HepG2 (cell line): ENCODE data around the gene APRT. TPM values are rescaled to one million over a fixed set of nuclear protein-coding genes. Genes with fewer than 3 reads are reported as not detected.

ENCODE experiments used
- CAMTA2 ChIP-seq: sonication (generic); formaldehyde crosslinking; IDR thresholded peaks from 2 replicates; pipeline ENCODE4 v1.4.0; 2020; ENCODE audit warnings: mild to moderate bottlenecking, missing genetic modification reagents, borderline replicate concordance
- CEBPG ChIP-seq: IDR thresholded peaks from 2 replicates; pipeline ENCODE4 v1.6.1; 2016
- ETV5 ChIP-seq: IDR thresholded peaks from 2 replicates; pipeline ENCODE4 v1.6.1; 2018; ENCODE audit warnings: missing biosample characterization, missing genetic modification reagents, inconsistent platforms, borderline replicate concordance
- GABPB1 ChIP-seq: IDR thresholded peaks from 2 replicates; pipeline ENCODE4 v1.6.1; 2016; ENCODE audit warnings: mild to moderate bottlenecking, missing genetic modification reagents, moderate library complexity, missing compliant biosample characterization
- HOXA5 ChIP-seq: sonication (generic); formaldehyde crosslinking; IDR thresholded peaks from 2 replicates; pipeline ENCODE4 v1.4.0; 2020; ENCODE audit warnings: missing genetic modification reagents
- JUND ChIP-seq: sonication (generic); formaldehyde crosslinking; IDR thresholded peaks from 2 replicates; pipeline ENCODE4 v1.8.0; 2022; ENCODE audit warnings: mild to moderate bottlenecking, missing genetic modification reagents
- MED13 ChIP-seq: sonication (generic); formaldehyde crosslinking; IDR thresholded peaks from 2 replicates; pipeline ENCODE4 v1.5.0; 2020; ENCODE audit warnings: missing genetic modification reagents
- MEF2D ChIP-seq: sonication (generic); formaldehyde crosslinking; IDR thresholded peaks from 2 replicates; pipeline ENCODE4 v1.5.1; 2020; ENCODE audit warnings: mild to moderate bottlenecking, missing genetic modification reagents
- NONO ChIP-seq, 2 experiments: fragments of 450-650 bp in 1 of 2; sonication (generic) in 1 of 2; formaldehyde crosslinking in 1 of 2; IDR thresholded peaks in 1 of 2; conservative IDR thresholded peaks in 1 of 2; 2 replicates each; pipeline versions ENCODE4 v1.6.1 to v1.8.0; 2017 to 2022; ENCODE audit warnings: mild to moderate bottlenecking in 1 of 2, missing genetic modification reagents in 1 of 2, moderate library complexity in 1 of 2
- NR2F2 ChIP-seq: IDR thresholded peaks from 2 replicates; pipeline ENCODE4 v1.6.1; 2012; ENCODE audit warnings: low read depth, inconsistent platforms, borderline replicate concordance
- POLR2A ChIP-seq, 2 experiments: IDR thresholded peaks; 2 replicates each; pipeline ENCODE4 v1.6.1; 2011; ENCODE audit warnings: low read depth in 2 of 2, low read length in 2 of 2, mild to moderate bottlenecking in 1 of 2, moderate library complexity in 1 of 2; ENCODE audit not compliant: insufficient read depth in 1 of 2
- POLR2AphosphoS2 ChIP-seq: IDR thresholded peaks from 2 replicates; pipeline ENCODE4 v1.6.1; 2011; ENCODE audit warnings: low read depth, low read length, improper control_type of control experiment
- SNAPC5 ChIP-seq: sonication (generic); formaldehyde crosslinking; IDR thresholded peaks from 2 replicates; pipeline ENCODE4 v1.8.1; 2023; ENCODE audit warnings: mild to moderate bottlenecking, missing genetic modification reagents, borderline replicate concordance
- TARDBP ChIP-seq: sonication (generic); formaldehyde crosslinking; IDR thresholded peaks from 2 replicates; pipeline ENCODE4 v1.8.0; 2022; ENCODE audit warnings: mild to moderate bottlenecking, missing genetic modification reagents
- TMF1 ChIP-seq: sonication (generic); formaldehyde crosslinking; IDR thresholded peaks from 2 replicates; pipeline ENCODE4 v1.8.1; 2022; ENCODE audit warnings: low read depth, missing genetic modification reagents
- ZFX ChIP-seq: sonication (generic); formaldehyde crosslinking; IDR thresholded peaks from 2 replicates; pipeline ENCODE4 v1.4.0; 2020; ENCODE audit warnings: mild to moderate bottlenecking, low read depth, missing genetic modification reagents, moderate library complexity
- ZNF556 ChIP-seq: sonication (generic); formaldehyde crosslinking; IDR thresholded peaks from 2 replicates; pipeline ENCODE4 v1.4.0; 2020; ENCODE audit warnings: mild to moderate bottlenecking, missing genetic modification reagents, borderline replicate concordance
- ZNF609 ChIP-seq: sonication (generic); formaldehyde crosslinking; IDR thresholded peaks from 2 replicates; pipeline ENCODE4 v1.4.0; 2020; ENCODE audit warnings: mild to moderate bottlenecking, missing genetic modification reagents, borderline replicate concordance
- polyA plus RNA-seq, 8 experiments: library from polyadenylated mRNA; depleted of rRNA in 3 of 8; stranded (reverse) in 7 of 8; unstranded in 1 of 8; fragments of >200 nt; fragmentation: Illumina TruSeq in 4 of 8; extraction: Trizol in 4 of 8; gene quantifications; 2 replicates each; pipeline versions ENCODE4 v1.2.1 to v1.2.3, GENCODE V29; 2011 to 2016; ENCODE audit warnings: low read depth in 4 of 8, missing spikeins in 1 of 8, mixed read lengths in 1 of 8; ENCODE audit not compliant: insufficient read depth in 1 of 8
- total RNA-seq, 5 experiments: library from RNA; depleted of rRNA; stranded (reverse); fragments of >200 nt; fragmentation: Illumina TruSeq; extraction: Trizol; gene quantifications; 2 replicates each; pipeline ENCODE4 v1.2.3, GENCODE V29; 2016; ENCODE audit warnings: low read depth in 1 of 5
- TF ChIP-seq, protein P1 (sequence below): sonication (generic); formaldehyde crosslinking; IDR thresholded peaks from 2 replicates; pipeline ENCODE4 v1.9.0; 2021; ENCODE audit warnings: missing genetic modification reagents, mild to moderate bottlenecking, borderline replicate concordance
- TF ChIP-seq, protein P2 (sequence below): sonication (generic); formaldehyde crosslinking; IDR thresholded peaks from 2 replicates; pipeline ENCODE4 v1.5.0; 2020; ENCODE audit warnings: mild to moderate bottlenecking, missing genetic modification reagents

Gene APRT
- total and polyA plus RNA-seq, 2 of the 13 experiments (the other 11 are each of a cell fraction or from before 2014, with no cell fraction given), result 155 to 242 TPM

GRCh38 chr16:88807626-88808453 lies 3.9 kb downstream of the APRT start (continued):
- TF ChIP-seq POLR2A (IDR thresholded peaks at IDR 0.05; ENCODE audit: insufficient read depth in 1 of 2, low read depth in 2 of 2, low read length in 2 of 2) (0 out of 4 replicates have a peak, but pooled peaks of 1 of the 2 experiments have one; percentile 13), ZNF556 (CRISPR knock-in tag) (0 out of 2 replicates have a peak, but pooled peaks have one; percentile 14), TMF1 (CRISPR knock-in tag) (peak; percentile 70; the same call in 1 of the 2 replicates), ETV5 (CRISPR knock-in tag) (no peak), NONO (IDR thresholded peaks at IDR 0.05) (no peak), NONO (CRISPR knock-in tag; conservative IDR thresholded peaks at IDR 0.05) (peak; percentile 58; the same call in 1 of the 2 replicates), CEBPG (no peak), JUND (CRISPR knock-in tag) (no peak), CAMTA2 (CRISPR knock-in tag) (0 out of 2 replicates have a peak, but pooled peaks have one; percentile 66), TARDBP (CRISPR knock-in tag) (0 out of 2 replicates have a peak, but pooled peaks have one; percentile 22), ZFX (CRISPR knock-in tag) (peak; percentile 18; the same call in 1 of the 2 replicates), POLR2AphosphoS2 (no peak; the same call in 1 of the 2 replicates), HOXA5 (no peak), ZNF609 (CRISPR knock-in tag) (no peak), MED13 (CRISPR knock-in tag) (0 out of 2 replicates have a peak, but pooled peaks have one; percentile 24), GABPB1 (CRISPR knock-in tag) (peak; percentile 2; the same call in 1 of the 2 replicates), MEF2D (CRISPR knock-in tag) (no peak), SNAPC5 (CRISPR knock-in tag) (no peak), NR2F2 (no peak)
- TF ChIP-seq, protein P1, sequence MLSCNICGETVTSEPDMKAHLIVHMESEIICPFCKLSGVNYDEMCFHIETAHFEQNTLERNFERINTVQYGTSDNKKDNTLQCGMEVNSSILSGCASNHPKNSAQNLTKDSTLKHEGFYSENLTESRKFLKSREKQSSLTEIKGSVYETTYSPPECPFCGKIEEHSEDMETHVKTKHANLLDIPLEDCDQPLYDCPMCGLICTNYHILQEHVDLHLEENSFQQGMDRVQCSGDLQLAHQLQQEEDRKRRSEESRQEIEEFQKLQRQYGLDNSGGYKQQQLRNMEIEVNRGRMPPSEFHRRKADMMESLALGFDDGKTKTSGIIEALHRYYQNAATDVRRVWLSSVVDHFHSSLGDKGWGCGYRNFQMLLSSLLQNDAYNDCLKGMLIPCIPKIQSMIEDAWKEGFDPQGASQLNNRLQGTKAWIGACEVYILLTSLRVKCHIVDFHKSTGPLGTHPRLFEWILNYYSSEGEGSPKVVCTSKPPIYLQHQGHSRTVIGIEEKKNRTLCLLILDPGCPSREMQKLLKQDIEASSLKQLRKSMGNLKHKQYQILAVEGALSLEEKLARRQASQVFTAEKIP (CRISPR knock-in tag), result no peak
- TF ChIP-seq, protein P2, sequence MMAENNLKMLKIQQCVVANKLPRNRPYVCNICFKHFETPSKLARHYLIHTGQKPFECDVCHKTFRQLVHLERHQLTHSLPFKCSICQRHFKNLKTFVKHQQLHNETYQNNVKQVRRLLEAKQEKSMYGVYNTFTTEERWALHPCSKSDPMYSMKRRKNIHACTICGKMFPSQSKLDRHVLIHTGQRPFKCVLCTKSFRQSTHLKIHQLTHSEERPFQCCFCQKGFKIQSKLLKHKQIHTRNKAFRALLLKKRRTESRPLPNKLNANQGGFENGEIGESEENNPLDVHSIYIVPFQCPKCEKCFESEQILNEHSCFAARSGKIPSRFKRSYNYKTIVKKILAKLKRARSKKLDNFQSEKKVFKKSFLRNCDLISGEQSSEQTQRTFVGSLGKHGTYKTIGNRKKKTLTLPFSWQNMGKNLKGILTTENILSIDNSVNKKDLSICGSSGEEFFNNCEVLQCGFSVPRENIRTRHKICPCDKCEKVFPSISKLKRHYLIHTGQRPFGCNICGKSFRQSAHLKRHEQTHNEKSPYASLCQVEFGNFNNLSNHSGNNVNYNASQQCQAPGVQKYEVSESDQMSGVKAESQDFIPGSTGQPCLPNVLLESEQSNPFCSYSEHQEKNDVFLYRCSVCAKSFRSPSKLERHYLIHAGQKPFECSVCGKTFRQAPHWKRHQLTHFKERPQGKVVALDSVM, result peak; percentile 77; the same call in 1 of the 2 replicates
